HCT116 (cell line): ENCODE measurements around the gene ZNF207. TPM values are rescaled to one million over a fixed set of nuclear protein-coding genes. Genes with fewer than 3 reads are reported as not detected.

ENCODE experiments used
- ATAC-seq: fragments of 200-7000 bp; cut with Tn5 transposase; 2 replicates; pipeline ENCODE4 v1.9.1; 2020; ENCODE audit warnings: mild to moderate bottlenecking, moderate library complexity
- Bru-seq: library from RNA; stranded (reverse); fragments of 400-500 nt; gene quantifications from one replicate; lab custom pipeline; 2021; lab: Mats Ljungman, UMichigan
- BruChase-seq, 2 experiments: library from RNA; stranded (reverse); fragments of 400-500 nt; gene quantifications; one replicate each; lab custom pipeline; 2021; lab: Mats Ljungman, UMichigan
- BruUV-seq: library from RNA; stranded (reverse); fragments of 400-500 nt; replicated peaks from 2 replicates; lab custom pipeline; 2021; lab: Mats Ljungman, UMichigan
- CTCF ChIA-PET: fragments of 300-600 bp; sonication (Branson Sonifier 250); formaldehyde crosslinking; loops from one replicate; lab custom pipeline; 2021; ENCODE audit warnings: antibody characterized with exemption; lab: Charles Lee
- POLR2A ChIA-PET: fragments of 300-600, 350-600 bp; sonication (Branson Sonifier 250); formaldehyde crosslinking; loops from one replicate; lab custom pipeline; 2021; ENCODE audit warnings: antibody characterized with exemption; lab: Charles Lee
- RAD21 ChIA-PET, 2 experiments: fragments of 300-600 bp; sonication (Branson Sonifier 250); formaldehyde crosslinking; loops; one replicate each; lab custom pipeline; 2023; ENCODE audit warnings: low total read pairs in 2 of 2; ENCODE audit not compliant: uncharacterized antibody in 2 of 2, unreplicated experiment in 2 of 2, low non-redundant PET in 1 of 2; lab: Charles Lee
- DNase-seq: peaks from one replicate; pipeline ENCODE4 v3.0.0-alpha.2; 2010; ENCODE audit warnings: low read depth, low spot score
- H2AFZ ChIP-seq: fragments of 200-600 bp; shearing (Covaris generic), sonication (generic); 2 replicates; pipeline ENCODE4 v1.6.1; 2017; ENCODE audit warnings: low read depth, mixed run types, mixed read lengths, antibody characterized with exemption, low read length; ENCODE audit not compliant: poor library complexity, severe bottlenecking
- H3K27ac ChIP-seq: 2 replicates; pipeline ENCODE4 v1.5.1; 2012; ENCODE audit warnings: low read depth, low read length
- H3K27me3 ChIP-seq: fragments of 200-600 bp; sonication (generic); 2 replicates; pipeline ENCODE4 v1.6.1; 2016; ENCODE audit warnings: mixed run types, low read length, mixed read lengths; ENCODE audit not compliant: insufficient read depth
- H3K36me3 ChIP-seq, 2 experiments: fragments of 200-500 bp in 1 of 2; fragments of 200-600 bp in 1 of 2; sonication (Bioruptor generic) in 1 of 2; sonication (generic) in 1 of 2; 2 replicates each; pipeline versions ENCODE4 v1.5.1 to v1.6.1; 2014 to 2016; ENCODE audit warnings: low read length in 2 of 2, inconsistent platforms in 1 of 2, mixed read lengths in 1 of 2, mixed run types in 1 of 2; ENCODE audit not compliant: insufficient read depth in 2 of 2, control insufficient read depth in 1 of 2
- H3K4me1 ChIP-seq, 2 experiments: fragments of 200-600 bp in 1 of 2; sonication (generic) in 1 of 2; 2 replicates each; pipeline versions ENCODE4 v1.5.1 to v1.6.1; 2012 to 2017; ENCODE audit warnings: low read length in 2 of 2, inconsistent platforms in 1 of 2, mild to moderate bottlenecking in 1 of 2, mixed read lengths in 1 of 2, mixed run types in 1 of 2, moderate library complexity in 1 of 2; ENCODE audit not compliant: insufficient read depth in 2 of 2, control insufficient read depth in 1 of 2
- H3K4me2 ChIP-seq: fragments of 200-600 bp; sonication (generic); 2 replicates; pipeline ENCODE4 v1.6.1; 2017; ENCODE audit warnings: mixed run types, low read length, mixed read lengths
- H3K4me3 ChIP-seq, 2 experiments: fragments of 200-600 bp in 1 of 2; sonication (generic) in 1 of 2; replicated peaks in 1 of 2; 2 replicates each; pipeline ENCODE4 v1.5.1; 2011 to 2016; ENCODE audit warnings: low read length in 2 of 2, control low read depth in 1 of 2, low read depth in 1 of 2, mild to moderate bottlenecking in 1 of 2, mixed read lengths in 1 of 2, mixed run types in 1 of 2
- H3K79me2 ChIP-seq: fragments of 200-600 bp; sonication (generic); 2 replicates; pipeline ENCODE4 v1.6.1; 2017; ENCODE audit warnings: mild to moderate bottlenecking, mixed run types, low read length, moderate library complexity, mixed read lengths; ENCODE audit not compliant: insufficient read depth
- H3K9ac ChIP-seq: fragments of 200-600 bp; sonication (generic); 2 replicates; pipeline ENCODE4 v1.6.1; 2016; ENCODE audit warnings: low read length, mixed read lengths
- H3K9me2 ChIP-seq: fragments of 200-600 bp; sonication (generic), shearing (Covaris generic); 2 replicates; pipeline ENCODE4 v1.6.1; 2017; ENCODE audit warnings: mixed run types, mild to moderate bottlenecking, moderate library complexity; ENCODE audit not compliant: insufficient read depth
- H3K9me3 ChIP-seq, 2 experiments: fragments of 200-500 bp in 1 of 2; fragments of 200-600 bp in 1 of 2; sonication (Bioruptor generic) in 1 of 2; sonication (generic) in 1 of 2; 2 replicates each; pipeline ENCODE4 v1.6.1; 2014 to 2017; ENCODE audit warnings: low read length in 2 of 2, mixed read lengths in 2 of 2, inconsistent platforms in 1 of 2, low read depth in 1 of 2, mild to moderate bottlenecking in 1 of 2, mixed run types in 1 of 2, moderate library complexity in 1 of 2; ENCODE audit not compliant: control insufficient read depth in 1 of 2, insufficient read depth in 1 of 2
- H4K20me1 ChIP-seq: fragments of 200-600 bp; sonication (generic), shearing (Covaris generic); 2 replicates; pipeline ENCODE4 v1.6.1; 2017; ENCODE audit warnings: mixed run types, mild to moderate bottlenecking, moderate library complexity; ENCODE audit not compliant: insufficient read depth
- CEBPB ChIP-seq: IDR thresholded peaks from 2 replicates; pipeline ENCODE4 v1.6.1; 2012; ENCODE audit warnings: low read depth
- CTCF ChIP-seq, 3 experiments: fragments of 200-600 bp in 1 of 3; sonication (generic) in 1 of 3; IDR thresholded peaks in 2 of 3; conservative IDR thresholded peaks in 1 of 3; 2 replicates each; pipeline ENCODE4 v1.5.1; 2012 to 2017; ENCODE audit warnings: low read depth in 2 of 3, low read length in 2 of 3, antibody characterized with exemption in 1 of 3, borderline replicate concordance in 1 of 3, control low read depth in 1 of 3, mild to moderate bottlenecking in 1 of 3, mixed read lengths in 1 of 3, mixed run types in 1 of 3, moderate library complexity in 1 of 3; ENCODE audit not compliant: insufficient read depth in 1 of 3
- EGR1 ChIP-seq: IDR thresholded peaks from 2 replicates; pipeline ENCODE4 v1.6.1; 2012; ENCODE audit warnings: low read depth
- MAX ChIP-seq: IDR thresholded peaks from 2 replicates; pipeline ENCODE4 v1.6.1; 2012
- POLR2A ChIP-seq: IDR thresholded peaks from 2 replicates; pipeline ENCODE4 v1.7.0; 2011; ENCODE audit warnings: borderline replicate concordance; ENCODE audit not compliant: insufficient read depth, insufficient read length; ENCODE audit errors: extremely low read depth
- POLR2AphosphoS5 ChIP-seq: IDR thresholded peaks from 2 replicates; pipeline ENCODE4 v1.6.1; 2011; ENCODE audit warnings: mild to moderate bottlenecking, low read depth, low read length, moderate library complexity
- SIN3A ChIP-seq: IDR thresholded peaks from 2 replicates; pipeline ENCODE4 v1.6.1; 2012; ENCODE audit warnings: low read depth
- SP1 ChIP-seq: IDR thresholded peaks from 2 replicates; pipeline ENCODE4 v1.6.1; 2012; ENCODE audit warnings: low read depth
- SRF ChIP-seq: IDR thresholded peaks from 2 replicates; pipeline ENCODE4 v1.6.1; 2012; ENCODE audit warnings: low read depth
- YY1 ChIP-seq: IDR thresholded peaks from 2 replicates; pipeline ENCODE4 v1.6.1; 2011; ENCODE audit warnings: low read length, low read depth, moderate library complexity, mild to moderate bottlenecking; ENCODE audit not compliant: insufficient replicate concordance; ENCODE audit errors: extremely low read depth
- ZFX ChIP-seq: fragments of 450-650 bp; IDR thresholded peaks from 2 replicates; pipeline ENCODE4 v1.6.1; 2017
- intact Hi-C: fragments of 100-400 bp; cut with micrococcal nuclease; formaldehyde crosslinking; loops from 2 replicates; pipeline ENCODE4 v1.10.0; 2022
- long read RNA-seq: library from polyadenylated mRNA; unstranded; transcript quantifications from one replicate; pipeline ENCODE4 v2.0.0, GENCODE V29; 2021; ENCODE audit not compliant: unreplicated experiment
- polyA plus RNA-seq: library from polyadenylated mRNA; unstranded; fragments of >200 nt; gene quantifications from 2 replicates; pipeline ENCODE4 v1.2.1, GENCODE V29; 2012; ENCODE audit warnings: missing spikeins
- total RNA-seq: library from RNA; stranded (reverse); gene quantifications from one replicate; pipeline ENCODE4 v1.2.1, GENCODE V29; 2021; ENCODE audit not compliant: unreplicated experiment

ZNF207 gene
- total RNA-seq (181 TPM), Bru-seq, nascent RNA (percentile 99 among the genes with signal in this experiment), BruChase-seq, experiment 1, labeled RNA remaining after a 6-hour chase (percentile 98 among the genes with signal in this experiment), BruChase-seq, experiment 2, labeled RNA remaining after a 2-hour chase (percentile 99 among the genes with signal in this experiment)
- 105 and 114 TPM in 2 replicates for polyA plus RNA-seq
- long read RNA-seq, full-length matches to known transcripts, result 88 of 119 reads
- long read RNA-seq, partial matches to known transcripts, result 18 of 119 reads
- long read RNA-seq, other reads (novel, unspliced or antisense), result 13 of 119 reads

GRCh38 chr17:32349854-32350665 lies at the start of gene ZNF207:
ZNF207 (plus strand) TSS chr17:32350157; CDS start chr17:32350286, 129 bp downstream.
- POLR2A ChIA-PET, result interaction anchor here (1.0 to 1.2 kb wide), 2 partner anchors 8 to 23 kb away, joined by 3 read pairs; partner anchors contain the start of gene C17orf75
- DNase-seq, result peak; percentile 92
- intact Hi-C loops, result no loop called here
- H3K4me2 ChIP-seq, result peak within 1 kb of the TSS; percentile 86
- no peaks in the 10 kb centered on the region for H3K9me3 ChIP-seq
- no peak for TF ChIP-seq CEBPB
- TF ChIP-seq SIN3A, result peak; percentile 90
- no peak for TF ChIP-seq SRF
- TF ChIP-seq EGR1, result peak; percentile 77
- TF ChIP-seq SP1, result peak; percentile 71
- TF ChIP-seq YY1, result peak; percentile 95
- TF ChIP-seq POLR2A, result peak; percentile 93
- TF ChIP-seq CTCF (IDR thresholded peaks at IDR 0.05 in 2 of 3, conservative IDR thresholded peaks at IDR 0.05 in 1 of 3; ENCODE audit: borderline replicate concordance in 1 of 3, insufficient read depth in 1 of 3, low read depth in 2 of 3, low read length in 2 of 3), result no peak
- peak; percentile 98 for TF ChIP-seq POLR2AphosphoS5
- peak; percentile 93 for TF ChIP-seq ZFX
- TF ChIP-seq MAX, result peak; percentile 83
- TF ChIP-seq, all 23 proteins: peak for 8
- Histone ChIP-seq H4K20me1 (peaks cover 33% of the 10 kb centered on the region; the same call in 1 of the 2 replicates), H2AFZ (no peak within 1 kb of the TSS), H3K4me3 (peak within 1 kb of the TSS; percentile 95 to 100), H3K27ac (peak within 1 kb of the TSS; percentile 94), H3K27me3 (no peaks in the 10 kb centered on the region), H3K9me2 (no peaks in the 10 kb centered on the region), H3K9ac (peak within 1 kb of the TSS; percentile 96), H3K36me3 (peaks cover 15 to 25% of the 10 kb centered on the region in 2 experiments; a peak in 3 of 4 replicates), H3K4me1 (peaks cover 5 to 27% of the 10 kb centered on the region in 2 experiments; a peak in 3 of 4 replicates), H3K79me2 (peaks cover 59% of the 10 kb centered on the region)
- ChIA-PET RAD21 (no interaction called here), CTCF (no interaction called here)
- peak; percentile 92 for ATAC-seq
- TSS peak; percentile 85 for BruUV-seq
